Measurements from ENCODE around the gene LDHA. TPM values are rescaled to one million over a fixed set of nuclear protein-coding genes. Genes with fewer than 3 reads are reported as not detected.

The LDHA gene
- total RNA-seq, 1 experiment from 2014 or later, result 644 TPM

GRCh38 chr11:18367431-18367830 is 26.9 kb upstream of the LDHA start (continued):
- TF ChIP-seq ZNF416 (CRISPR knock-in tag; IDR thresholded peaks at IDR 0.05), result no peak
- TF ChIP-seq, protein P1, sequence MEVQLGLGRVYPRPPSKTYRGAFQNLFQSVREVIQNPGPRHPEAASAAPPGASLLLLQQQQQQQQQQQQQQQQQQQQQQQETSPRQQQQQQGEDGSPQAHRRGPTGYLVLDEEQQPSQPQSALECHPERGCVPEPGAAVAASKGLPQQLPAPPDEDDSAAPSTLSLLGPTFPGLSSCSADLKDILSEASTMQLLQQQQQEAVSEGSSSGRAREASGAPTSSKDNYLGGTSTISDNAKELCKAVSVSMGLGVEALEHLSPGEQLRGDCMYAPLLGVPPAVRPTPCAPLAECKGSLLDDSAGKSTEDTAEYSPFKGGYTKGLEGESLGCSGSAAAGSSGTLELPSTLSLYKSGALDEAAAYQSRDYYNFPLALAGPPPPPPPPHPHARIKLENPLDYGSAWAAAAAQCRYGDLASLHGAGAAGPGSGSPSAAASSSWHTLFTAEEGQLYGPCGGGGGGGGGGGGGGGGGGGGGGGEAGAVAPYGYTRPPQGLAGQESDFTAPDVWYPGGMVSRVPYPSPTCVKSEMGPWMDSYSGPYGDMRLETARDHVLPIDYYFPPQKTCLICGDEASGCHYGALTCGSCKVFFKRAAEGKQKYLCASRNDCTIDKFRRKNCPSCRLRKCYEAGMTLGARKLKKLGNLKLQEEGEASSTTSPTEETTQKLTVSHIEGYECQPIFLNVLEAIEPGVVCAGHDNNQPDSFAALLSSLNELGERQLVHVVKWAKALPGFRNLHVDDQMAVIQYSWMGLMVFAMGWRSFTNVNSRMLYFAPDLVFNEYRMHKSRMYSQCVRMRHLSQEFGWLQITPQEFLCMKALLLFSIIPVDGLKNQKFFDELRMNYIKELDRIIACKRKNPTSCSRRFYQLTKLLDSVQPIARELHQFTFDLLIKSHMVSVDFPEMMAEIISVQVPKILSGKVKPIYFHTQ (CRISPR knock-in tag; IDR thresholded peaks at IDR 0.05), result no peak
- no peak for TF ChIP-seq NR2C2 (CRISPR knock-in tag; IDR thresholded peaks at IDR 0.05)
- TF ChIP-seq, protein P2, sequence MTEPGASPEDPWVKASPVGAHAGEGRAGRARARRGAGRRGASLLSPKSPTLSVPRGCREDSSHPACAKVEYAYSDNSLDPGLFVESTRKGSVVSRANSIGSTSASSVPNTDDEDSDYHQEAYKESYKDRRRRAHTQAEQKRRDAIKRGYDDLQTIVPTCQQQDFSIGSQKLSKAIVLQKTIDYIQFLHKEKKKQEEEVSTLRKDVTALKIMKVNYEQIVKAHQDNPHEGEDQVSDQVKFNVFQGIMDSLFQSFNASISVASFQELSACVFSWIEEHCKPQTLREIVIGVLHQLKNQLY (CRISPR knock-in tag; IDR thresholded peaks at IDR 0.05), result no peak

DNA sequence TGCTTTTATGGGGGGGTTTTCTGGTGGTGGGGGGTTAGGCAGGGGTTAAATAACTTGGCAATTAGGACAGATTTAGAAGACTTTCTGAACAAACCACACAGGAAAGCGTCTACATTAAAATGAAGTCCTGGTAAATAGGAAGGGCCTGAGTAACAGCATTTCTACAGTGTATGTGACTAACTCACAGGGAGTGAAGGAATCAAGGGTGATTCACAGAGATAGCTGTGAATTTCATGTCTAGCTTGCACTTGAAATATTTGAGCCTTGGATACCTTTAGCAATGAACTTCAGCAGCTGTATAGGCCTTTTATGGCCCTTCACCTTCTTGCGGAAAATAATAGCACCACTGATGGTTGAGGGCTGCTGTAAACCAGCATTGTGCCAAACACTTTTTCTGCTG is 26.1 kb upstream of the LDHA start:
- Mint-ChIP-seq H3K4me1 (no peaks in the 10 kb centered on the region), H3K4me3 (no peak overlapping the region), H3K36me3 (peaks cover 22% of the 10 kb centered on the region), H3K27ac (no peak overlapping the region), H3K9me3 (no peaks in the 10 kb centered on the region), H3K27me3 (ENCODE audit: low read depth) (no peaks in the 10 kb centered on the region)
- ChIA-PET POLR2A (no interaction called here), CTCF (no interaction called here)
- TF ChIP-seq JAZF1 (CRISPR knock-in tag; IDR thresholded peaks at IDR 0.05) (no peak), ZNF232 (CRISPR knock-in tag; IDR thresholded peaks at IDR 0.05) (no peak), FOXP1 (CRISPR knock-in tag; IDR thresholded peaks at IDR 0.05; ENCODE audit: borderline replicate concordance) (no peak), SP1 (CRISPR knock-in tag; conservative IDR thresholded peaks at IDR 0.05) (no peak), NR3C1 (CRISPR knock-in tag; conservative IDR thresholded peaks at IDR 0.05; ENCODE audit: low read depth) (no peak)
- TF ChIP-seq, protein P3, sequence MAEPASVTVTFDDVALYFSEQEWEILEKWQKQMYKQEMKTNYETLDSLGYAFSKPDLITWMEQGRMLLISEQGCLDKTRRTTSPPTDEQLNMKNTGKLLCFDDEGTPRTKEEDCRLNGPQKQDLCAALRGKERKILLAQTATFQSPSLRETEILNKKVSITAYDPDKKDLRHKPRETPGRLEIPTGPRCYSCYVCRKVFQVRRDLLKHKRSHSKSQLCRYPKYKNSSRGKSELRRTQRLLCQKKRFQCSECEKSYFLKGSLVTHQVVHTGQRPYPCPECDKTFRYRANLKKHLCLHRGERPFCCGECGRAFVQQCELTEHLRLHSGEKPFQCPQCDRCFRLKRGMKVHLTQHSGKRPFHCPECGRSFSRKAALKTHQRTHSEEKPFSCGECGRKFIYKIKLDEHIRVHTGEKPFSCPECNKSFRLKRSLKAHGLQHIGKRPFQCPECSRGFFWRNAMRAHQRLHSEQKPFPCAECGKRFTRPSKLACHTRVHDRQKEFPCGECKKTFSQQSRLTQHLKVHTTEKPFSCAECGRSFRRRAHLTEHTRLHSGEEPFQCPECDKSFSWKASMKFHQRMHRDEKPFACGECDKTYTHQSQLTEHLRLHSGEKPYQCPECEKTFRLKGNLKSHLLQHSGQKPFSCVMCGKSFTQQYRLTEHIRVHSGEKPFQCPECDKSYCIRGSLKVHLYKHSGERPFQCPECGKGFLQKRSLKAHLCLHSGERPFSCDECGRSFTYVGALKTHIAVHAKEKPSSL (CRISPR knock-in tag; conservative IDR thresholded peaks at IDR 0.05), result no peak
- TF ChIP-seq, protein P4, sequence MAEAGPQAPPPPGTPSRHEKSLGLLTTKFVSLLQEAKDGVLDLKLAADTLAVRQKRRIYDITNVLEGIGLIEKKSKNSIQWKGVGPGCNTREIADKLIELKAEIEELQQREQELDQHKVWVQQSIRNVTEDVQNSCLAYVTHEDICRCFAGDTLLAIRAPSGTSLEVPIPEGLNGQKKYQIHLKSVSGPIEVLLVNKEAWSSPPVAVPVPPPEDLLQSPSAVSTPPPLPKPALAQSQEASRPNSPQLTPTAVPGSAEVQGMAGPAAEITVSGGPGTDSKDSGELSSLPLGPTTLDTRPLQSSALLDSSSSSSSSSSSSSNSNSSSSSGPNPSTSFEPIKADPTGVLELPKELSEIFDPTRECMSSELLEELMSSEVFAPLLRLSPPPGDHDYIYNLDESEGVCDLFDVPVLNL (CRISPR knock-in tag; IDR thresholded peaks at IDR 0.05; ENCODE audit: borderline replicate concordance, low read depth), result no peak
- ATAC-seq (no peak), DNase-seq (ENCODE audit: low spot score) (no peak)

- H3K4me1 Mint-ChIP-seq, result no peaks in the 10 kb centered on the region
- peaks cover 18% of the 10 kb centered on the region for H3K36me3 Mint-ChIP-seq
- TF ChIP-seq, protein P5, sequence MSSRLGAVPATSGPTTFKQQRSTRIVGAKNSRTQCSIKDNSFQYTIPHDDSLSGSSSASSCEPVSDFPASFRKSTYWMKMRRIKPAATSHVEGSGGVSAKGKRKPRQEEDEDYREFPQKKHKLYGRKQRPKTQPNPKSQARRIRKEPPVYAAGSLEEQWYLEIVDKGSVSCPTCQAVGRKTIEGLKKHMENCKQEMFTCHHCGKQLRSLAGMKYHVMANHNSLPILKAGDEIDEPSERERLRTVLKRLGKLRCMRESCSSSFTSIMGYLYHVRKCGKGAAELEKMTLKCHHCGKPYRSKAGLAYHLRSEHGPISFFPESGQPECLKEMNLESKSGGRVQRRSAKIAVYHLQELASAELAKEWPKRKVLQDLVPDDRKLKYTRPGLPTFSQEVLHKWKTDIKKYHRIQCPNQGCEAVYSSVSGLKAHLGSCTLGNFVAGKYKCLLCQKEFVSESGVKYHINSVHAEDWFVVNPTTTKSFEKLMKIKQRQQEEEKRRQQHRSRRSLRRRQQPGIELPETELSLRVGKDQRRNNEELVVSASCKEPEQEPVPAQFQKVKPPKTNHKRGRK (CRISPR knock-in tag; IDR thresholded peaks at IDR 0.05; ENCODE audit: borderline replicate concordance), result no peak
- no peak for TF ChIP-seq CREM (CRISPR knock-in tag; IDR thresholded peaks at IDR 0.05)
- TF ChIP-seq, protein P6, sequence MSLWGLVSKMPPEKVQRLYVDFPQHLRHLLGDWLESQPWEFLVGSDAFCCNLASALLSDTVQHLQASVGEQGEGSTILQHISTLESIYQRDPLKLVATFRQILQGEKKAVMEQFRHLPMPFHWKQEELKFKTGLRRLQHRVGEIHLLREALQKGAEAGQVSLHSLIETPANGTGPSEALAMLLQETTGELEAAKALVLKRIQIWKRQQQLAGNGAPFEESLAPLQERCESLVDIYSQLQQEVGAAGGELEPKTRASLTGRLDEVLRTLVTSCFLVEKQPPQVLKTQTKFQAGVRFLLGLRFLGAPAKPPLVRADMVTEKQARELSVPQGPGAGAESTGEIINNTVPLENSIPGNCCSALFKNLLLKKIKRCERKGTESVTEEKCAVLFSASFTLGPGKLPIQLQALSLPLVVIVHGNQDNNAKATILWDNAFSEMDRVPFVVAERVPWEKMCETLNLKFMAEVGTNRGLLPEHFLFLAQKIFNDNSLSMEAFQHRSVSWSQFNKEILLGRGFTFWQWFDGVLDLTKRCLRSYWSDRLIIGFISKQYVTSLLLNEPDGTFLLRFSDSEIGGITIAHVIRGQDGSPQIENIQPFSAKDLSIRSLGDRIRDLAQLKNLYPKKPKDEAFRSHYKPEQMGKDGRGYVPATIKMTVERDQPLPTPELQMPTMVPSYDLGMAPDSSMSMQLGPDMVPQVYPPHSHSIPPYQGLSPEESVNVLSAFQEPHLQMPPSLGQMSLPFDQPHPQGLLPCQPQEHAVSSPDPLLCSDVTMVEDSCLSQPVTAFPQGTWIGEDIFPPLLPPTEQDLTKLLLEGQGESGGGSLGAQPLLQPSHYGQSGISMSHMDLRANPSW (CRISPR knock-in tag; conservative IDR thresholded peaks at IDR 0.05; ENCODE audit: low read depth), result no peak
- TF ChIP-seq PREB (CRISPR knock-in tag; IDR thresholded peaks at IDR 0.05; ENCODE audit: borderline replicate concordance), result no peak
- DNase-seq (ENCODE audit: low spot score) (no peak), ATAC-seq (no peak)
- no peaks in the 10 kb centered on the region for H3K9me3 Mint-ChIP-seq
- no peak overlapping the region for H3K27ac Mint-ChIP-seq
- POLR2A ChIA-PET, result no interaction called here
- no peak overlapping the region for H3K4me3 Mint-ChIP-seq
- H3K27me3 Mint-ChIP-seq (ENCODE audit: low read depth), result no peaks in the 10 kb centered on the region
- CTCF ChIA-PET, result no interaction called here
These were observed 25.0 kb upstream of the LDHA start for GRCh38 chr11:18369398-18369797.

All from WTC11 (cell line).